Measurements from ENCODE around the gene ANKRD36C. TPM values are rescaled to one million over a fixed set of nuclear protein-coding genes. Genes with fewer than 3 reads are reported as not detected.

The ANKRD36C gene
- 64.6 and 74.1 TPM in 2 replicates for total RNA-seq

DNA sequence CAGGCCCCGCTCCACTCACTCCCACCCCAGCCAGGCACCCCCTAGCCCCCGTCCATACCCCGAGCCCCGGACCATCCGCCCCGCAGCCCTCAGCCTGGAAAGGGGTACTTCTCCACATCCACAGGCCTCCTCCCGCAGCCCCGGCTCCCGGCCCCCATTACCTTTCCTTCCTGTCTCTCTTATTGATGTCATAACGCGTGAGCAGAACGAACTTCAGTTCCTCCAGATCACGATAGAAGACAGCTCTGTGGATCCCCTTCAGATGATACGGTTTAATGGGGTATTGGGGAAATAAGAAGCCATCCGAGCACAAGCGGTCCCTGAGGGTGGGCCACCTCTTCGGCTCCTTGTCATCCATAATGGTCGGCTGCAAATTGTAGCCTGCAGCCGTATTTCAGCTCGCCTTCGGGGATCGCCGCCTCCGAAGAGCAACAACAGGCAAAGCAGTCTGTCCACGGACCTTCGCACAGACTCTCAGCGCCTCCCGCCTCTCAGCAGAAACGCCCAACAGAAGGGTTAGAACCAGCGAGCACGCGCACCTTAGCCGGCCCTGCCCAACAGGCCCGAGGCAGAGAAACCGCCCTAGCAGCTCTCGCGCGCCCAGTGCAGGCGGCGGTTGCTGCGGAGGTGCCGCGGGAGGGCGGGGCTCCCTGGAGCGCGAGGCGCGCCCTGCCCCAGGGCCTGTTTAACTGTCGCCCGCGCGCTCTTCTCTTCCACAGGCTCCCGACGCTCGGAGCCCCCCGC, at the start of gene ANKRD36C:
TSS of gene ANKRD36C (minus strand) at position 474 of the 744 bp plus-strand sequence. CDS start at position 358, 116 bp downstream.

GRCh38 chr2:96034792-96035191, 43.2 kb upstream of the ANKRD36C start, which contains the start of gene GPAT2:
Gene GPAT2 (minus strand): TSS chr2:96034916. CDS start chr2:96032359, 2,557 bp downstream.

Other genes starting within 250 kb of the ANKRD36C start
- 8.1 and 13.7 TPM in 2 replicates for gene GPAT2, start 43.1 kb upstream of the ANKRD36C start, total RNA-seq
- gene ADRA2B, start 124.7 kb upstream of the ANKRD36C start, total RNA-seq, result under 0.01 TPM in 1 of 2 replicates, not detected in the other
- gene ASTL, start 146.7 kb upstream of the ANKRD36C start, total RNA-seq, result not detected in 2 replicates
- gene DUSP2, start 153.6 kb upstream of the ANKRD36C start, total RNA-seq, result 1.7 and 2.3 TPM in 2 replicates
- gene STARD7, start 217.0 kb upstream of the ANKRD36C start, total RNA-seq, result 119 and 160 TPM in 2 replicates